WI38 (cell line): Measurements from ENCODE around the gene SKOR1.

Experiments used
- H3K4me3 ChIP-seq: 2 replicates; pipeline ENCODE4 v1.5.1; 2011; ENCODE audit warnings: low read depth, mild to moderate bottlenecking, control low read depth, low read length
- TF ChIP-seq, protein P1 (sequence below): IDR thresholded peaks from 2 replicates; pipeline ENCODE4 v1.5.1; 2012; ENCODE audit warnings: low read depth, mild to moderate bottlenecking, control low read depth, low read length

Gene SKOR1

DNA sequence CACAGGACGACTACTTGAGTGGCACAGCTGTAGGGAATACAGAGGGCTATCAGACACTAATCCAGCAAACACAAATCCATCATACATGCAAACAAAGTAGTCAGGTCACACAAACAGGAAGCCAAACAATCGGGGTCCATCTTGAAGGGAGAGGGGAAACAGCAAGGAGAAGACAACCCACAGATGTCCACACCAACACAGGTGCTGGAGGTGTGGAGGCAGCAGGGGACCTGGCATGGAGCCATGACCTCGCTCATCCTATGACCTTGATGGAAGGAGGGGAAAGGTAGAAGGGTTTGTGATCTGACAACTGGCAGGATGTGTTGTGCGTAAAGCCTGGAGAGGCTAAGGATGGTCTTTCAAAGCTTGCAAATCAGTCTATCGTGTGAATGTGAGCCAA, 39.9 kb upstream of the SKOR1 start:
- no peak overlapping the region for H3K4me3 ChIP-seq
- TF ChIP-seq, protein P1, sequence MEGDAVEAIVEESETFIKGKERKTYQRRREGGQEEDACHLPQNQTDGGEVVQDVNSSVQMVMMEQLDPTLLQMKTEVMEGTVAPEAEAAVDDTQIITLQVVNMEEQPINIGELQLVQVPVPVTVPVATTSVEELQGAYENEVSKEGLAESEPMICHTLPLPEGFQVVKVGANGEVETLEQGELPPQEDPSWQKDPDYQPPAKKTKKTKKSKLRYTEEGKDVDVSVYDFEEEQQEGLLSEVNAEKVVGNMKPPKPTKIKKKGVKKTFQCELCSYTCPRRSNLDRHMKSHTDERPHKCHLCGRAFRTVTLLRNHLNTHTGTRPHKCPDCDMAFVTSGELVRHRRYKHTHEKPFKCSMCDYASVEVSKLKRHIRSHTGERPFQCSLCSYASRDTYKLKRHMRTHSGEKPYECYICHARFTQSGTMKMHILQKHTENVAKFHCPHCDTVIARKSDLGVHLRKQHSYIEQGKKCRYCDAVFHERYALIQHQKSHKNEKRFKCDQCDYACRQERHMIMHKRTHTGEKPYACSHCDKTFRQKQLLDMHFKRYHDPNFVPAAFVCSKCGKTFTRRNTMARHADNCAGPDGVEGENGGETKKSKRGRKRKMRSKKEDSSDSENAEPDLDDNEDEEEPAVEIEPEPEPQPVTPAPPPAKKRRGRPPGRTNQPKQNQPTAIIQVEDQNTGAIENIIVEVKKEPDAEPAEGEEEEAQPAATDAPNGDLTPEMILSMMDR = no peak

DNA sequence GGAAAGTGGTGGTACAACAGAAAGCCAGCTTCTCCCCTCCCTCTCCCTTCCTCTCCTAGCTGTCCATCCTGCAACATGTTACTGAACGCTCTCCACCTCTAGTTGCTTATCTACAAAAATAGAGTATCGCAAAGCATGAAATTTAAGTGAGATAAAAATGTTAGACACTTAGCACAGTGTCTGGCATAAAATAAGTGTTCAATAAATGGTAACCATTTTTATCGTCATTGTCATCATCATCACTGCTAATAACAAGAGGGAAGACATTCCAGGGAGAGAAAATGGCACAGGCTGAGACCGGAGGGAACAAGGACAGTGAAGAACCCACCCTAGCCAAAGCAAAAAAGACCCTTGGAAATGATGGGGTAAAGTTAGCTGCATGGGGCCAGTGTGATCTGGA, 38.7 kb upstream of the SKOR1 start:
- H3K4me3 ChIP-seq = no peak overlapping the region
- TF ChIP-seq, protein P1 = no peak

DNA sequence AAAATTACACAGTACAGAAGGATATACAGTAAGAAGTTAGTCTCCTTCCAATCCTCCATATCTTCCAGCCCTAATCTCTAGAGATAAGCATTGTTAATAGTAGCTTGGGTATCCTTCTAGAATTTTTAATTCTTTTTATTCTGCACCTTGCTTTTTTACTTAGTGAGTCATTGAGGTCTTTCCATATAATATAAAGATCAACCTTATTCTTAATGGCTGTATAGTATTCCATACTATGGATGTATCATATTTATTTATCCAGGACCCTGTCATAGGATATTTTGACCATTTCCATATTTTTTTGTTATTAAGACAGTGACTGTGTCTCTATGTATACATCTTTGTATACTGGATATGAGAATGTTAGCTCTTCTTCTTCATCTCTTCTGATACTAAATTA, 36.3 kb upstream of the SKOR1 start:
- H3K4me3 ChIP-seq = no peak overlapping the region
- TF ChIP-seq, protein P1 = no peak

DNA sequence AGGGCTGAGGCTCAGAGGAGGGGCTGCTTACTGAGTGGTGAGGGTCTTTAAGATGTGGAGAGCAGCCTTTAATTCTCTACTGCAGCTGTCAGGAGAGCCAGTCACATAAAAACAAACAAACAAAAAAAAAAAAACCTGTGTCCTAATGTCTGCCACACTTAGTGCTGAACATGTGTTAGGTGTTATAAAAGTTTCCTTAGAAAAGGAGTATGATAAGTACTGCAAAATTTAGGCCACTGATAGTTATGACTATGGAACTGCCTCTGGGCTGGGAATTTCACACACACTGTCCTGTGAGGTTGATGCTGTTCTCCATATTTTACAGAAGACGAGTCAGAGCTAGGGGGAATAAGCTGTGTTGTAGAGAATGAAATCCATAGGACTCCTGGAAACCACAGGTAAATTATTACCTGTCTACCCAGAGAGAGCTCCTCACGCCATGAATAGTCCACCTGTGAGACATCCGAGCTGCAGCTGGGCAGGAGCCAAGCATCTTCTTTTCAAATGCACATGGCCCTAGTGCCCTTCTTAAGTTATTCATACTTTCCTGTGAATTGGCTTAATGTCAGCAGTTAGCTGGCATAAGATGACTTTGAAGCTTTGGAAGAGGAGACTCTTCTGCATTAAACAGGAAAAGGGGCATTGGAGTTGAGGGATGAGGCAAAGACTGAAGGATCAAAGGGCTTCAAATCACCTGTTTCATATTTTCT, 34.5 kb upstream of the SKOR1 start:
- H3K4me3 ChIP-seq = no peak overlapping the region
- TF ChIP-seq, protein P1 = no peak

DNA sequence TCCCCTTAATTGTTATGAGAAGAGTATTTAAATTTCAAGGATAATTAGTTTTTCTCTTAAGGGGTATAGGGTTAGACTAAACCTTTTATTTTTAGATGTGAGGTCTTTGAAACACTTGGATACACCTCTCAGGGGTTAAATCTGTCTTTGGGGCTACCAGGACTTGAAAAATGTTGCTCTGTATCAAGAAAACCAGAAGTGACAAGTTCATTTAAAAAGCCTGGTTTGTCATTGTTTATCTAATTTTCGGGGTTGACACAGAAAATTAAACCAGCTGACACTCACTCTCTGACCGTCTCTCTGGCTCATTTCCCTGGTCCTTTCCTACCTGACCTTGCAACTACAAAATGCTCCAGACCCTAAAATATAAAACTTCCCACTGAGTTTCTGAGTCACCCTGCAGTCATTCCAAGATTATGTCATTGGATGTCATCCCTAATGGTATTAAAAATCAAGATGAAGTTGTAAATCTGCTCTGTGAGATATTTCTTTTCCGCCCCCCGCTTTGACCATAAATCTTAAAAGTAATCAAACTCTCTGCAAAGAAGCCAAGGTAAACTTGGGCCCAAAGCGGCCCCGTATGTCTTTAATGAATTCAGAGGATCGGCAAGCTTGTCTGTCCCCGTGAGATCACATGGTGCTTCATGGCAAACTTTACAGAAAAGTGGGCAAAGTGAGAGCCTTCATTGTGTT, 32.9 kb upstream of the SKOR1 start:
- no peak overlapping the region for H3K4me3 ChIP-seq
- TF ChIP-seq, protein P1 = no peak

DNA sequence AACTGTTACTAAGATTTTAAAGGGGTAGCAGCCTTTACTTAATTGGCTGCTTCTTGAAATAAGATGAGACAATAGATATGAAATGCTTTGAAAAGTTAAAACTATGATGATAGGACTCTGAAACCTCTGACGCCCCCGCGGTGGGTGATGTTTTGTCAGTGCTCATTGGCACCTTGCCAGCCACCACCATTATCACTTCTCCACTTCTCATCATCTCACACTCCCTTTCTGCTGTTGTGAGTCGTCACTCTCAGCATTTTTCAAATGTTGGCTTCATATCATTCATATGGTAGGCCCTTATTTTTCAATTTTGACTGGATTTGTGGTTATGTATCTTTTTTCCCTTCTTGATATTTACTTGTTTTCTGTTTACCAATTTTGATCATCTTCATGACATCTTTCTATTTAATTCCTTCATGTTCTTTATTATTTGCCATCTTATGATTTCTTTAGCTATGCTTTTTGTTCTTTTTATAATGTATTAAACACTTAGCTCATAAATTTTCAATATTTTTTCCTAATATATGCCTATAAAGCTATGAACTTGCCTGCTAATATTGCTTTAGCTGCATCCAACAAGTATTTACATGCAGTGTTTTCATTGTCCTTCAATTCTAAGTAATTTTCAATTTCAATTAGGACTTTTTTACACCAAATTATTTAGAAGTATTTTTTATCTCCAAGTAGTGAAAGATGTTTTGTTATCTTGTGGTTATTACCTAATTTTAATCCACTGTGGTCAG, 30.3 kb upstream of the SKOR1 start:
- no peak overlapping the region for H3K4me3 ChIP-seq
- TF ChIP-seq, protein P1 = no peak
